Measurements from ENCODE around the gene CHPF2. TPM values are rescaled to one million over a fixed set of nuclear protein-coding genes. Genes with fewer than 3 reads are reported as not detected.

CHPF2 gene
- total RNA-seq, 1 experiment from 2014 or later = 19.5 TPM

DNA sequence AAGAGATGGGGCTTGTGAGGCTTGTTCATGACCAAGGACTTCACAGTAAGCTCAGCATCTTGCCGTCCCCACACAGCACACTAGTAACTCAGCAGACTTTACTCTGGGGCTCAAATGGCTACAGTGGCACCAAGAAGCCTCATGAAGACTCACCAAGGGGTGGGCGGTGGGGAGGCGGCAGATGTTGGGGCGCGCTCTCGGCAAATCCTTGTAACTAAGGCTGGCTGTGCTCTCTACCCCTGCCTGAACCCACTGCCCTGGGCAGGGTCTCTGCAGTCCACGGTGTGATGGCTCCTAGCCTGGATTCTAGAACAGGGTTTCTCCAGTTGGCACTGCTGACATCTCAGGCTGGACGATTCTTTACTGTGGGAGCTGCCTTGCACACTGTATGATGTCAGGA lies 28.6 kb downstream of the CHPF2 start:
- TF ChIP-seq, protein P1, sequence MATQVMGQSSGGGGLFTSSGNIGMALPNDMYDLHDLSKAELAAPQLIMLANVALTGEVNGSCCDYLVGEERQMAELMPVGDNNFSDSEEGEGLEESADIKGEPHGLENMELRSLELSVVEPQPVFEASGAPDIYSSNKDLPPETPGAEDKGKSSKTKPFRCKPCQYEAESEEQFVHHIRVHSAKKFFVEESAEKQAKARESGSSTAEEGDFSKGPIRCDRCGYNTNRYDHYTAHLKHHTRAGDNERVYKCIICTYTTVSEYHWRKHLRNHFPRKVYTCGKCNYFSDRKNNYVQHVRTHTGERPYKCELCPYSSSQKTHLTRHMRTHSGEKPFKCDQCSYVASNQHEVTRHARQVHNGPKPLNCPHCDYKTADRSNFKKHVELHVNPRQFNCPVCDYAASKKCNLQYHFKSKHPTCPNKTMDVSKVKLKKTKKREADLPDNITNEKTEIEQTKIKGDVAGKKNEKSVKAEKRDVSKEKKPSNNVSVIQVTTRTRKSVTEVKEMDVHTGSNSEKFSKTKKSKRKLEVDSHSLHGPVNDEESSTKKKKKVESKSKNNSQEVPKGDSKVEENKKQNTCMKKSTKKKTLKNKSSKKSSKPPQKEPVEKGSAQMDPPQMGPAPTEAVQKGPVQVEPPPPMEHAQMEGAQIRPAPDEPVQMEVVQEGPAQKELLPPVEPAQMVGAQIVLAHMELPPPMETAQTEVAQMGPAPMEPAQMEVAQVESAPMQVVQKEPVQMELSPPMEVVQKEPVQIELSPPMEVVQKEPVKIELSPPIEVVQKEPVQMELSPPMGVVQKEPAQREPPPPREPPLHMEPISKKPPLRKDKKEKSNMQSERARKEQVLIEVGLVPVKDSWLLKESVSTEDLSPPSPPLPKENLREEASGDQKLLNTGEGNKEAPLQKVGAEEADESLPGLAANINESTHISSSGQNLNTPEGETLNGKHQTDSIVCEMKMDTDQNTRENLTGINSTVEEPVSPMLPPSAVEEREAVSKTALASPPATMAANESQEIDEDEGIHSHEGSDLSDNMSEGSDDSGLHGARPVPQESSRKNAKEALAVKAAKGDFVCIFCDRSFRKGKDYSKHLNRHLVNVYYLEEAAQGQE (IDR thresholded peaks at IDR 0.05; ENCODE audit: low read depth) = no peak
- TF ChIP-seq FOSL1 (IDR thresholded peaks at IDR 0.05; ENCODE audit: low read depth) (no peak), CEBPB (IDR thresholded peaks at IDR 0.05; ENCODE audit: low read depth) (no peak), EGR1 (IDR thresholded peaks at IDR 0.05; ENCODE audit: low read depth) (no peak), TCF7L2 (IDR thresholded peaks at IDR 0.05; ENCODE audit: borderline replicate concordance, extremely low read depth, insufficient read depth, insufficient read length) (no peak), ZFX (IDR thresholded peaks at IDR 0.05) (no peak)
- TF ChIP-seq, protein P2, sequence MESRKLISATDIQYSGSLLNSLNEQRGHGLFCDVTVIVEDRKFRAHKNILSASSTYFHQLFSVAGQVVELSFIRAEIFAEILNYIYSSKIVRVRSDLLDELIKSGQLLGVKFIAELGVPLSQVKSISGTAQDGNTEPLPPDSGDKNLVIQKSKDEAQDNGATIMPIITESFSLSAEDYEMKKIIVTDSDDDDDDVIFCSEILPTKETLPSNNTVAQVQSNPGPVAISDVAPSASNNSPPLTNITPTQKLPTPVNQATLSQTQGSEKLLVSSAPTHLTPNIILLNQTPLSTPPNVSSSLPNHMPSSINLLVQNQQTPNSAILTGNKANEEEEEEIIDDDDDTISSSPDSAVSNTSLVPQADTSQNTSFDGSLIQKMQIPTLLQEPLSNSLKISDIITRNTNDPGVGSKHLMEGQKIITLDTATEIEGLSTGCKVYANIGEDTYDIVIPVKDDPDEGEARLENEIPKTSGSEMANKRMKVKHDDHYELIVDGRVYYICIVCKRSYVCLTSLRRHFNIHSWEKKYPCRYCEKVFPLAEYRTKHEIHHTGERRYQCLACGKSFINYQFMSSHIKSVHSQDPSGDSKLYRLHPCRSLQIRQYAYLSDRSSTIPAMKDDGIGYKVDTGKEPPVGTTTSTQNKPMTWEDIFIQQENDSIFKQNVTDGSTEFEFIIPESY (IDR thresholded peaks at IDR 0.05; ENCODE audit: extremely low read depth, insufficient replicate concordance, low read length) = no peak
- ChIA-PET RAD21 (ENCODE audit: low non-redundant PET in 1 of 2, low total read pairs in 2 of 2, uncharacterized antibody in 2 of 2, unreplicated experiment in 2 of 2) (no interaction called here), POLR2A (no interaction called here), CTCF (no interaction called here)
- H3K36me3 ChIP-seq (ENCODE audit: control insufficient read depth in 1 of 2, insufficient read depth in 2 of 2, low read length in 2 of 2) = no peaks in the 10 kb centered on the region
- H3K27me3 ChIP-seq (ENCODE audit: insufficient read depth, low read length) = no peaks in the 10 kb centered on the region
- no peaks in the 10 kb centered on the region for H3K79me2 ChIP-seq (ENCODE audit: insufficient read depth, low read length)
- no peak overlapping the region for H2AFZ ChIP-seq (ENCODE audit: low read depth, low read length, poor library complexity, severe bottlenecking)
- DNase-seq (ENCODE audit: low read depth, low spot score) = no peak
- intact Hi-C loops (cut with micrococcal nuclease) = no loop called here
- no peaks in the 10 kb centered on the region for H3K9me3 ChIP-seq (ENCODE audit: control insufficient read depth in 1 of 2, insufficient read depth in 1 of 2, low read depth in 1 of 2, low read length in 2 of 2)
- no peaks in the 10 kb centered on the region for H3K4me1 ChIP-seq (ENCODE audit: control insufficient read depth in 1 of 2, insufficient read depth in 2 of 2, low read length in 2 of 2)
- no peak overlapping the region for H3K4me3 ChIP-seq (replicated peaks in 1 of 2; ENCODE audit: low read depth in 1 of 2, low read length in 2 of 2)
- no peak overlapping the region for H3K9ac ChIP-seq (ENCODE audit: low read length)
- H3K4me2 ChIP-seq (ENCODE audit: low read length) = no peak overlapping the region
- BruUV-seq (replicated peaks) = no TSS peak
- H3K27ac ChIP-seq (ENCODE audit: low read depth, low read length) = no peak overlapping the region
- no peak for ATAC-seq
- no peaks in the 10 kb centered on the region for H4K20me1 ChIP-seq (ENCODE audit: insufficient read depth)
- H3K9me2 ChIP-seq (ENCODE audit: insufficient read depth) = no peaks in the 10 kb centered on the region

Data from HCT116 (cell line).